ENCODE measurements around the gene SZRD1.

SZRD1 gene

GRCh38 chr1:16434501-16434900, 67.5 kb downstream of the SZRD1 start:
- DNase-seq, result no peak
- no peak for TF ChIP-seq CTCF (IDR thresholded peaks at IDR 0.05; ENCODE audit: low read depth, low read length)
- no peaks in the 10 kb centered on the region for H3K9me3 ChIP-seq (ENCODE audit: severe bottlenecking)
- no peaks in the 10 kb centered on the region for H3K36me3 ChIP-seq
- H3K27ac ChIP-seq, result no peak overlapping the region
- H3K27me3 ChIP-seq (ENCODE audit: insufficient read depth, low read depth, severe bottlenecking), result no peaks in the 10 kb centered on the region
- H3K4me3 ChIP-seq (ENCODE audit: low read depth, low read length), result no peak overlapping the region

GRCh38 chr1:16436946-16437474, 70.0 kb downstream of the SZRD1 start, which contains the start of gene SPATA21:
Gene SPATA21 (minus strand): TSS chr1:16437424. CDS start chr1:16431371, 6,053 bp downstream.
- TF ChIP-seq CTCF (IDR thresholded peaks at IDR 0.05; ENCODE audit: low read depth, low read length), result no peak
- no peak for DNase-seq

GRCh38 chr1:16438516-16438915, 71.5 kb downstream of the SZRD1 start:
- no peak for TF ChIP-seq CTCF (IDR thresholded peaks at IDR 0.05; ENCODE audit: low read depth, low read length)
- Histone ChIP-seq H3K27me3 (ENCODE audit: insufficient read depth, low read depth, severe bottlenecking) (no peaks in the 10 kb centered on the region), H3K36me3 (peaks cover 9% of the 10 kb centered on the region), H3K4me3 (ENCODE audit: low read depth, low read length) (no peak overlapping the region), H3K27ac (no peak overlapping the region), H3K9me3 (ENCODE audit: severe bottlenecking) (no peaks in the 10 kb centered on the region)
- no peak for DNase-seq

More at GRCh38 chr1:16436946-16437474, 70.0 kb downstream of the SZRD1 start, which contains the start of gene SPATA21:
- Histone ChIP-seq H3K4me3 (ENCODE audit: low read depth, low read length) (no peak within 1 kb of the TSS), H3K27me3 (ENCODE audit: insufficient read depth, low read depth, severe bottlenecking) (no peaks in the 10 kb centered on the region), H3K9me3 (ENCODE audit: severe bottlenecking) (no peaks in the 10 kb centered on the region), H3K36me3 (no peaks in the 10 kb centered on the region; the same call in 1 of the 2 replicates), H3K27ac (no peak within 1 kb of the TSS)

- TF ChIP-seq CTCF (IDR thresholded peaks at IDR 0.05; ENCODE audit: low read depth, low read length), result no peak
- no peak for DNase-seq
- Histone ChIP-seq H3K4me3 (ENCODE audit: low read depth, low read length) (no peak overlapping the region), H3K27ac (no peak overlapping the region), H3K36me3 (peaks cover 13% of the 10 kb centered on the region), H3K9me3 (ENCODE audit: severe bottlenecking) (no peaks in the 10 kb centered on the region), H3K27me3 (ENCODE audit: insufficient read depth, low read depth, severe bottlenecking) (no peaks in the 10 kb centered on the region)
Measured at GRCh38 chr1:16438924-16439323, 71.9 kb downstream of the SZRD1 start.

- Histone ChIP-seq H3K9me3 (ENCODE audit: severe bottlenecking) (no peaks in the 10 kb centered on the region), H3K4me3 (ENCODE audit: low read depth, low read length) (peak overlapping the region; percentile 82), H3K36me3 (peaks cover 23% of the 10 kb centered on the region), H3K27ac (peak overlapping the region; percentile 76), H3K27me3 (ENCODE audit: insufficient read depth, low read depth, severe bottlenecking) (no peaks in the 10 kb centered on the region)
- DNase-seq, result no peak
- TF ChIP-seq CTCF (IDR thresholded peaks at IDR 0.05; ENCODE audit: low read depth, low read length), result no peak
Measured at GRCh38 chr1:16440131-16440469, 73.1 kb downstream of the SZRD1 start.

Data from WERI-Rb-1 (cell line).